ENCODE measurements around the gene KASH5. TPM values are rescaled to one million over a fixed set of nuclear protein-coding genes. Genes with fewer than 3 reads are reported as not detected.
"Not testable (repeated sequence)": the region's sequence is repeated elsewhere in the genome, so short reads cannot be mapped to it uniquely, and the experiment has no call there.

The KASH5 gene
- total and polyA plus RNA-seq, 3 donors from 2014 or later: 72.8 to 121 (median 102) TPM

DNA sequence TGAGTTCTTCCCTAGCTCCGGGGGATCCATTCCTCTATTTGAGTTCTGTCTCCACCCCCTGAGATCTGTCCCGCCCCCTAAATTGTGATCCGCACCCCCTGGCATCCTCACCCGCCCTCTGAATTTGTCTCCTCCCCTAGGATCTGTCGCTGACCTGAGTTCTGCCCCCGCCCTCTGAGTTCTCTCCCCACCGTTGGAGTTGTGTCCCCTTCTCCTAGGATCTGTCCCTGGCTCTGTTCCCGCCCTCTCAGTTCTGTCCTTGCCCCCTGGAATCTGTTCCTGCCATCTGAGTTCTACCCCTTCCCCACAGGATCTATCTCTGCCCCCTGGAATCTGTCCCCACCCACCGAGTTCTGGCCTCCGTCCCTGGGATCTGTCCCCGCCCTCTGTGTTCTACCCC is 54.3 kb downstream of the KASH5 start:
- no peaks in the 10 kb centered on the region for H3K9me3 ChIP-seq
- no peaks in the 10 kb centered on the region for H3K36me3 ChIP-seq (ENCODE audit: low read depth, missing control alignments)
- H3K4me1 ChIP-seq: peaks cover 11% of the 10 kb centered on the region
- intact Hi-C loops (cut with DNase I; ENCODE audit: low total_unique reads): loop anchor here (10.0 kb wide), 1 partner anchor 48 kb away; no protein-coding TSS in a partner anchor
- H3K27ac ChIP-seq: peak overlapping the region in 1 of 2 donors; percentile 77
- peak overlapping the region in 1 of 2 donors; percentile 64 for H3K4me3 ChIP-seq
- 2 to 5% methylated on average over 11 of the region's 11 CpGs for WGBS, 2 donors
- peak; percentile 41 for DNase-seq
- TF ChIP-seq, protein P1, sequence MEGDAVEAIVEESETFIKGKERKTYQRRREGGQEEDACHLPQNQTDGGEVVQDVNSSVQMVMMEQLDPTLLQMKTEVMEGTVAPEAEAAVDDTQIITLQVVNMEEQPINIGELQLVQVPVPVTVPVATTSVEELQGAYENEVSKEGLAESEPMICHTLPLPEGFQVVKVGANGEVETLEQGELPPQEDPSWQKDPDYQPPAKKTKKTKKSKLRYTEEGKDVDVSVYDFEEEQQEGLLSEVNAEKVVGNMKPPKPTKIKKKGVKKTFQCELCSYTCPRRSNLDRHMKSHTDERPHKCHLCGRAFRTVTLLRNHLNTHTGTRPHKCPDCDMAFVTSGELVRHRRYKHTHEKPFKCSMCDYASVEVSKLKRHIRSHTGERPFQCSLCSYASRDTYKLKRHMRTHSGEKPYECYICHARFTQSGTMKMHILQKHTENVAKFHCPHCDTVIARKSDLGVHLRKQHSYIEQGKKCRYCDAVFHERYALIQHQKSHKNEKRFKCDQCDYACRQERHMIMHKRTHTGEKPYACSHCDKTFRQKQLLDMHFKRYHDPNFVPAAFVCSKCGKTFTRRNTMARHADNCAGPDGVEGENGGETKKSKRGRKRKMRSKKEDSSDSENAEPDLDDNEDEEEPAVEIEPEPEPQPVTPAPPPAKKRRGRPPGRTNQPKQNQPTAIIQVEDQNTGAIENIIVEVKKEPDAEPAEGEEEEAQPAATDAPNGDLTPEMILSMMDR (IDR thresholded peaks at IDR 0.05): no peak
- no peak for TF ChIP-seq POLR2A (IDR thresholded peaks at IDR 0.05)
- no peaks in the 10 kb centered on the region for H3K27me3 ChIP-seq

DNA sequence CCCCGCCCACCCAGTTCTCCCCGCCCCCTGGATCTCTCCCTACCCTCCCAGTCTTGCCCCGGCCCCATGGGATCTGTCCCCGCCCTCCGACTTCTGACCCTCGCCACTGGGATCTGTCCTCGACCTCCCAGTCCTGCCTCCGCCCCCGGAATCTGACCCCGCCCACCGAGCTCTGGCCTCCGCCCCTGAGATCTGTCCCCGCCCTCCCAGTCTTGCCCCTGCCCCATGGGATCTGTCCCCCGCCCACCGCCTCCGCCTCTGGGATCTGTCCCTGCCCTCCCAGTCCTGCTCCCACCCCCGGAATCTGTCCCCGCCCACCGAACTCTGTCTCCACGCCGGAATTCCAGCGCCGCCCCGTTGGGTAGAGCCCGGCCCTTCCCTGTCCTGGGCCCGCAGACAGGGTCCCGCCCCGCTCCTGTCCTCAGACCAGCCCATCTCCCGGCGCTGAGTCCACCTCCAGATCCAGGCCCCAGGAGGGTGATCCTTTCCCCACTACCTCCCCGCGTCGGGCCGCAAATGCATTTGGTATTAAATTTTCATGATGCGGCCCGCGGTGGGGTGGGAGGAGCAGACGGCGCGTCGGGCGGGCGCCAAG is 54.8 kb downstream of the KASH5 start:
- no peaks in the 10 kb centered on the region for H3K27me3 ChIP-seq
- TF ChIP-seq, protein P1 (IDR thresholded peaks at IDR 0.05): no peak
- TF ChIP-seq POLR2A (IDR thresholded peaks at IDR 0.05): no peak
- H3K27ac ChIP-seq: peak overlapping the region; percentile 74 to 77
- WGBS, 2 donors: 2% methylated on average over 40 to 41 of the region's 43 CpGs
- H3K9me3 ChIP-seq: no peaks in the 10 kb centered on the region
- peaks cover 11% of the 10 kb centered on the region for H3K4me1 ChIP-seq
- peak; percentile 89 for DNase-seq
- intact Hi-C loops (cut with DNase I; ENCODE audit: low total_unique reads): loop anchor here (10.0 kb wide), 1 partner anchor 48 kb away; no protein-coding TSS in a partner anchor
- no peaks in the 10 kb centered on the region for H3K36me3 ChIP-seq (ENCODE audit: low read depth, missing control alignments)
- H3K4me3 ChIP-seq: peak overlapping the region; percentile 42 to 64

DNA sequence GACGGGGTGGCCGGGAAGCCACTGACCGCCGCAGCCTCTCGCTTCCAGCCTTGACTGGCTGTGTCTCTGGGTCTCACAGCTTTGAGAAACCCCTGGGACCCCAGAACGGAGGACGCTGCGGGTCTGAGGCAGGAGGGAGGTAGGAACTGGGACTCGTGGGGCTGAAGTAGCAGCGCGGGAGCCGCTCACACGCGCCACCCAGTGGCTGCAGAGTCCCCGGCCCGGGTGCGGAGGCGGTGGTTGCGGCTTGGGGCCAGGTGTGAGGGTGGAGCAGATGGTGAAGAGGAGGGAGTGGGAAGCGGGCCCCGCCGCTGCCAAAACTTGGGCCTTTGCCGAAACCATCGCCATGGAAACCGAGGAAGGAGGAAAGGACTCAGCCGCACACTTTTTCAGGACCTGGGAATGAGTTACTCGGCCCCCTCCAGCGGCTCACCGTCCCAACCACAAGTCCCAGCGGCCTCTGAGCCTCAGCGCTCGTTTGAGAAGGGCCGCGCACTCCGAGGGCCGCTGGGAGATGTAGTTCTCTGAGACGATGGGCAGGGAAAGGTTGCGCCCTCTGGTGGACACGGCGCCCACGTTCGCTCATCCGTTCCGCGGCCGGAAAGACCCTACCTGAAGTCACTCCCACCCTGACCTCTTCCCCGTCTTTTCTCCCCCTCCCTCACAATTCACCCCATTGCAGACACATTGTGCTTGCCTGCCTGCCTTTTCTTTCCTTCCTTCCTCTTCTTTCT is 55.5 kb downstream of the KASH5 start:
- Histone ChIP-seq H3K27me3 (no peaks in the 10 kb centered on the region), H3K27ac (peak overlapping the region; percentile 74 to 77), H3K36me3 (ENCODE audit: low read depth, missing control alignments) (no peaks in the 10 kb centered on the region), H3K4me3 (peak overlapping the region; percentile 42 to 64), H3K4me1 (peaks cover 11% of the 10 kb centered on the region), H3K9me3 (no peaks in the 10 kb centered on the region)
- peak; percentile 98 for DNase-seq
- 0 to 1% methylated on average over 45 to 47 of the region's 47 CpGs for WGBS, 2 donors
- TF ChIP-seq POLR2A (IDR thresholded peaks at IDR 0.05): no peak
- TF ChIP-seq, protein P1 (IDR thresholded peaks at IDR 0.05): peak; percentile 71 to 93 (median 80)
- intact Hi-C loops (cut with DNase I; ENCODE audit: low total_unique reads): loop anchor here (10.0 kb wide), 1 partner anchor 49 kb away; no protein-coding TSS in a partner anchor

DNA sequence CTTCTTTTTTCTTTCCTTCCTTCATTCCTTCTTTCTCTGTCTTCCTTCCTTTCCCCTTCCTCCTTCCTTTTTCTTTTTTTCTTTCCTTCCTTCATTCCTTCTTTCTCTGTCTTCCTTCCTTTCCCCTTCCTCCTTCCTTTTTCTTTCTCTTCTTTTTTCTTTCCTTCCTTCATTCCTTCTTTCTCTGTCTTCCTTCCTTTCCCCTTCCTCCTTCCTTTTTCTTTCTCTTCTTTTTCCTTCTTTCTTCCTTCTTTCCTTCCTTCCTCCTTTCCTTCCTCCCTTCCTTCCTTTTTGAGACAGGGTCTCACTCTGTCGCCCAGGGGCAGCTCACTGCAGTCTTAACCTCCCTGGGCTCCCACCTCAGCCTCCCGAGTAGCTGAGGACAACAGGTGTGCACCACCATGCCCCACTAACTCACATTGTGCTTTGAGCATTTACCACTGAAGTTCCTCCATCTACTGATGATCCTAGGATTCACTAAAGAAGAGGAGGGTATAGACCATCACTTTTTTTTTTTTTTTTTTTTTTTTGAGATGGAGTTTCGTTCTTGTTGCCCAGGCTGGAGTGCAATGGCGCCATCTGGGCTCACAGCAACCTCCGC is 56.2 kb downstream of the KASH5 start:
- DNase-seq; H3K36me3 ChIP-seq (ENCODE audit: low read depth, missing control alignments); H3K27ac ChIP-seq; H3K9me3 ChIP-seq; H3K4me3 ChIP-seq; H3K27me3 ChIP-seq: not testable (repeated sequence)
- 59 to 76% methylated on average over 5 of the region's 5 CpGs for WGBS, 2 donors
- H3K4me1 ChIP-seq: peaks cover 11% of the 10 kb centered on the region
- intact Hi-C loops (cut with DNase I; ENCODE audit: low total_unique reads): loop anchor here (10.0 kb wide), 1 partner anchor 49 kb away; no protein-coding TSS in a partner anchor

DNA sequence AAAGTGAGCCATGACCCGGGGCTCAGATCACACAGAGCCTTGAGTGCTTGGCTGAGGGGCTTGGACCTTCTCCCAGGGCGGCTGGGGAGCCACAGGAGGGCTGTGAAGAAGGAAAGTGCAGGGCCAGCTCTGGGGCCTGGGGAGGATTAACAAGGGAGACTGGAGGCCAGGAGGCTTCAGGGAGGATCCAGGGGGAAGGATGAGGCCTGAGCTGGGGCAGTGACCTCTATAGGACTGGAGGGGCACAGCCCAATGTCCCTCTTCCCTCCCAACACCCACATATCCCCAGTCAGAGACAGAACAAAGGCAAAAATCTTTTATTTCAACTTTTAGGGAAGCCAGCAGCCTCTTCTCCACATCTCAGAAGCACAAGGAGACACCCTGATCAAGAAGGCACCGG is 57.9 kb downstream of the KASH5 start:
- TF ChIP-seq, protein P1 (IDR thresholded peaks at IDR 0.05): no peak
- TF ChIP-seq POLR2A (IDR thresholded peaks at IDR 0.05): no peak
- Histone ChIP-seq H3K4me1 (peaks cover 11% of the 10 kb centered on the region), H3K9me3 (no peaks in the 10 kb centered on the region), H3K27ac (no peak overlapping the region), H3K4me3 (no peak overlapping the region), H3K27me3 (no peaks in the 10 kb centered on the region), H3K36me3 (ENCODE audit: low read depth, missing control alignments) (no peaks in the 10 kb centered on the region)
- intact Hi-C loops (cut with DNase I; ENCODE audit: low total_unique reads): loop anchor here (10.0 kb wide), 1 partner anchor 51 kb away; no protein-coding TSS in a partner anchor
- 49 to 83% methylated on average over 3 of the region's 3 CpGs for WGBS, 2 donors
- no peak for DNase-seq

Measured in testis (tissue), 3 donors.